ENCODE data around the gene PCED1B.
"Not testable (repeated sequence)": the region's sequence is repeated elsewhere in the genome, so short reads cannot be mapped to it uniquely, and the experiment has no call there.

Gene PCED1B

GRCh38 chr12:47206450-47207339 lies 127.3 kb downstream of the PCED1B start:
- no peak for DNase-seq (ENCODE audit: low read depth)

GRCh38 chr12:47207340-47207717 lies 127.9 kb downstream of the PCED1B start:
- no peak for DNase-seq (ENCODE audit: low read depth)

- DNase-seq (ENCODE audit: low read depth), result no peak
These were observed 128.4 kb downstream of the PCED1B start for GRCh38 chr12:47207829-47208248.

GRCh38 chr12:47209014-47209413 lies 129.6 kb downstream of the PCED1B start:
- no peak for DNase-seq (ENCODE audit: low read depth)

- no peak for DNase-seq (ENCODE audit: low read depth)
These were observed 131.4 kb downstream of the PCED1B start for GRCh38 chr12:47210776-47211175.

- no peak for DNase-seq (ENCODE audit: low read depth)
These were observed 133.2 kb downstream of the PCED1B start for GRCh38 chr12:47212701-47213039.

- no peak for DNase-seq (ENCODE audit: low read depth)
These were observed 134.0 kb downstream of the PCED1B start for GRCh38 chr12:47213396-47213795.

GRCh38 chr12:47214001-47214619 lies 134.7 kb downstream of the PCED1B start:
- DNase-seq (ENCODE audit: low read depth), result no peak

GRCh38 chr12:47214771-47215170 lies 135.3 kb downstream of the PCED1B start:
- DNase-seq (ENCODE audit: low read depth), result no peak

- no peak for DNase-seq (ENCODE audit: low read depth)
These were observed 136.8 kb downstream of the PCED1B start for GRCh38 chr12:47216150-47216677.

- DNase-seq (ENCODE audit: low read depth), result not testable (repeated sequence)
These were observed 138.1 kb downstream of the PCED1B start for GRCh38 chr12:47217595-47217869.

- DNase-seq (ENCODE audit: low read depth), result no peak
These were observed 138.8 kb downstream of the PCED1B start for GRCh38 chr12:47218191-47218654.

- peak; percentile 20 for DNase-seq (ENCODE audit: low read depth)
These were observed 139.8 kb downstream of the PCED1B start for GRCh38 chr12:47219243-47219642.

- no peak for DNase-seq (ENCODE audit: low read depth)
These were observed 142.0 kb downstream of the PCED1B start for GRCh38 chr12:47221256-47222023.

GRCh38 chr12:47222520-47223030 lies 143.2 kb downstream of the PCED1B start:
- DNase-seq (ENCODE audit: low read depth), result no peak

GRCh38 chr12:47223031-47223847 lies 143.8 kb downstream of the PCED1B start:
- DNase-seq (ENCODE audit: low read depth), result no peak

- DNase-seq (ENCODE audit: low read depth), result no peak
These were observed 144.4 kb downstream of the PCED1B start for GRCh38 chr12:47223848-47224213.

- DNase-seq (ENCODE audit: low read depth), result no peak
These were observed 145.2 kb downstream of the PCED1B start for GRCh38 chr12:47224563-47225133.

- DNase-seq (ENCODE audit: low read depth), result no peak
These were observed 145.9 kb downstream of the PCED1B start for GRCh38 chr12:47225356-47225755.

- no peak for DNase-seq (ENCODE audit: low read depth)
These were observed 146.8 kb downstream of the PCED1B start for GRCh38 chr12:47226199-47226598.

- no peak for DNase-seq (ENCODE audit: low read depth)
These were observed 149.4 kb downstream of the PCED1B start for GRCh38 chr12:47228802-47229201.
